Uterus (tissue), 2 donors: ENCODE data around the gene GAGE13.
A peak's percentile ranks its signal among the peaks of the same experiment; 100 is the strongest.

Source experiments
- CTCF ChIP-seq, 4 experiments: fragments of 200-600 bp in 2 of 4; fragments of 450-650 bp in 2 of 4; sonication (generic) in 2 of 4; IDR thresholded peaks; one replicate each; pipeline ENCODE4 v1.5.1; 2016 to 2019; ENCODE audit warnings: antibody characterized with exemption in 4 of 4, mild to moderate bottlenecking in 2 of 4, moderate library complexity in 1 of 4
- POLR2A ChIP-seq, 2 donors: fragments of 450-650 bp; IDR thresholded peaks; one replicate each; pipeline ENCODE4 v1.6.1; 2016; ENCODE audit warnings: antibody characterized with exemption in 2 of 2, mild to moderate bottlenecking in 1 of 2, moderate library complexity in 1 of 2

DNA sequence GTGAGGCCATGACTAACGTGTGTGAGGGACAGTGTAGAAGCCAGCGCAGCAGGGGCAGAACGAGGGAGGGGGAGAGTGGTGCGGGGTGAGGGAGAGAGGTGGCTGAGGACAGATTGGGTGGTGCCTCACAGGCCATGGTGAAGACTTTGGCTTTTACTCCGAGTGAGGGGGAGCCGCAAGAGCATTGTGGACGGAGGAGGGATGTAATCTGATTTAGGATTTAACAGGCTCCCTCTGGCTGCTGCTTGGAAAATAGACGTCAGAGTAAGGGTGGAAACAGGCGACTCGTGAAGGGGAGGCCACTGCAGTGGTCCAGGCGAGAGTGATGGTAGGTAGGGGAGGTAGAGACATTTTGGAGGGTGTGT is 48.8 kb upstream of the GAGE13 start:
- TF ChIP-seq CTCF (IDR thresholded peaks at IDR 0.05) (peak in 3 of 4 experiments; percentile 28 to 35 (median 29)), POLR2A (IDR thresholded peaks at IDR 0.05) (no peak)
